NCI-H1417 (cell line): Measurements from ENCODE around the gene IER2.

ENCODE experiments used
- DNase-seq, 3 experiments: peaks; one replicate each; lab custom pipeline; 2025; lab: John Stamatoyannopoulos, UW

The IER2 gene

DNA sequence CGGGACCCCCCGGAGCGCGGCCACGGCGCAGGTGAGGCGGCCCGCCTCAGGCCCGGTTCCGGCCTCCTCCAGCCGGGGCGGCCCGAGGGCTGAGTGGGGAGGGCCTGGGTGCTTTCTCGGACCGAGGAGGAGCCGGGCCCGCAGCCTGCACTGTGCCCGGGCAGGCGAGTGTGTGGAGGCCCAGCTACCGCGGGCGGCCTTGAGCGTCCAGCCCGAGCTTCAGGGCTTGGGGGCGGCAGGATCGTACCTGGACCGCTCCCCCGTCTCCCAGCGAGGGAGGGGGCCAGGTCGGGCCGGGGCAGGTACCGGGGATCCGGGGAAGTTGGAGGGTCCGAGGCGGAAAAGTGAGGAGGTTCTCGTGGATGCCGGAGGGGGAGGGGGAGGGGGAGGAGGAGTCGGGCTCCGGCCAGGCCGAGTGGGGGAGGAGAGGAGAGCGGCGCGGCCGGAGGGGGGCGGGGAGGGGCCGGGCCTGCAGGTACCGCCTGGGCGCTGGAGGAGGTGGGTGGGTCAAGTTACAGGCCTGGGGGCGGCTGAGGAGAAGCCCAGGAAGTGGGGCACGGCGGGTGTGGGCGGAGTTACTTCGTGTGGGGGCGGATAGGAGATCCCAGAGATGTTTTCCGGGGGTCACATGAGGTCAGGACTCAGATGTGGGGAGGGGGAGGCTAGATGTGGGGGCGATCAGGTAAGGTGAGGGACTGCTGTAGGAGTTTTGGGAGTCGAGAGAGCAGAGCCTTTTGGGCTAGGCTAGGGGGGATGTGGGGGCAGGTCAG, 31.6 kb upstream of the IER2 start:
- DNase-seq, result peak; percentile 7 to 68 (median 59)

DNA sequence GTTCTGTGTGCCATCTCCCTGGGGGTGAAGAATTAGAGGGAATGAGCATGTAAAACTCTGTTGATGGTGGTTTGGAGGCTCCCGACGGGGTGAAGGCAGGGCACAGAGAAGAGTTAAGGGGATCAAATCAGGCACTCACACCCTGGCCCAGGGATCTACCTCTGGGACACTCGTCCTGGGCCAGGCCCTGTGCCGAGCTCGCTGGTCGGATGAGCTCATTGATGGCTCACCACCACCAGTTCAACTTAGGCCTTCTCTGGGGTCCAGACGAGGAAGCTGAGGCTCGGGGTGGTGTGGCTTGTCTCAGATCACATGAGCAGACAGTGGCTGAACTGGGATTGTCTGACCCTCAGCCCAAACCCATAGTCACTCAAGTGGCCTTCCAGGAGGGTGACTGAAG, 30.6 kb upstream of the IER2 start:
- DNase-seq, result no peak

DNA sequence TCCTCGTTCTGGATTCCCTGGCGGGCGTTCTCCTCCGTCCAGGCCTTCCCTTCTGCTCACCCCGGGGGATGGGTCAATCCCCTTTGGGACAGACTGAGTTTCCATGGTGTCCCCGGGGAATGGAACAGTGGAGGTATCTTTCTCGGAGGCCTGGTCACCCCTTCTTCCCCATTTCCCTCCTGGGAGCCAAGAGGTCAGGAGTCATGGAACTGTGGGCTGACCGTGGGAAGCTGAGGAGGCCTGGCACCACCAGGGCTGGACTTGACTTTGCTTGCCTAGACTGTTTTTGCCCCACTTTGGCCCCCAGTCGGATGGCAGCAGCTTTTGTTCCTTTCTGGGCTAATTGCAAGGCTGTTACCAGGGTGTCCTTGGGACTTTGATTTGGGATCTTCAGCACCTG, 30.2 kb upstream of the IER2 start:
- DNase-seq, result no peak

DNA sequence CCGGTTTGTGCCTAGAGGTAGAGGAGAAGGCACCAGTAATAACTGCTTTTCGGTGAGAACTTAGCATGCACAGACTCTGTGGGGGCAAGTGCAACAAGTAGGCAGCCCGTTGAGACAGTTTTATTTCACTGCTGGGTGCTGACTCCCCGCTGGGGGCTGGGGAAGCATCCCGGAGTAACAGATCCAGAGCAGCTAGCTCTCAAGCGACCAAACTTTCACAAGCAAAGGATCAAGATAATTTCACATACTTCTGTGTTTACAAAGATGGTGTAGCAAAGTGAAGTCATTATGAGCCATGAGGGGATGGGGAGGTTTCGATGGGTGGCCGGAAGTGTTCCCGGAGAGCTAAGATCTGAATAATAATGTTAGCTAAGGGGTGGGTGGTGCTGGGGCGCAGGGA, 29.4 kb upstream of the IER2 start:
- no peak for DNase-seq

DNA sequence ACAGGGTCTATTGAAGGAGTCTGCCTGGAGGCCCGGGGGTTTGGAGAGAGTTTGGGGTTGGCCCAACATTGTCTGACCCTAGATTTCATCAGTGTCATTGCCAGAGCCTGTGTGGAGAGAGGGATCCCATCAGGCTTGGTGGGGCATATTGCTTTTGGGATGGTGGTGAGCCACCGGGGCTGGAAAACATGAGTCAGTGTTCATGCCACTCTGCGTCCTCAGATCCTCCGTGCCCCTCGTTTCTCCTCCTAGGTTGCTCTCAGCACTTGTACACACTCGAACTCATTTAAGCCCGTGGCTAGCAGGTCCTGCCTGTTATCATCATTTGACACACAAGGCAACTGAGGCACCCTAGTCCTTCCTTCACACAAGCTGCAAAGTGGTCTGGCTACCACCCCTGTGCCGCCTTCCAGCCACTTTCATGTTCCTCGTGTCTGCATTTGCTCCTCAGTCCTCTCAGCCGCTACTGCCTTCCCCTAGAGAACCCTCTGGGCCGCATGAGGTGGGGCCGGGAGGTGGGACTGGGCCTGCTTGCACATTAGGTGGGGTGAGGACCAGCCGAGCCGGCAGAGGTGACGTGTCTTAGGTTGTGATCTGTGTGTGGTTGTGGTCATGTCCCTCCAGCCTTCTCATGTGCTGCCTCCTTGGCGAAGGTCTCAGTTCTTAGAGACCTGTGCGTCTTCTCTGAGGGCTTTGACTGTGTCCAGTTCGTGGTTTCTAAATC, 28.5 kb upstream of the IER2 start:
- DNase-seq, result no peak

DNA sequence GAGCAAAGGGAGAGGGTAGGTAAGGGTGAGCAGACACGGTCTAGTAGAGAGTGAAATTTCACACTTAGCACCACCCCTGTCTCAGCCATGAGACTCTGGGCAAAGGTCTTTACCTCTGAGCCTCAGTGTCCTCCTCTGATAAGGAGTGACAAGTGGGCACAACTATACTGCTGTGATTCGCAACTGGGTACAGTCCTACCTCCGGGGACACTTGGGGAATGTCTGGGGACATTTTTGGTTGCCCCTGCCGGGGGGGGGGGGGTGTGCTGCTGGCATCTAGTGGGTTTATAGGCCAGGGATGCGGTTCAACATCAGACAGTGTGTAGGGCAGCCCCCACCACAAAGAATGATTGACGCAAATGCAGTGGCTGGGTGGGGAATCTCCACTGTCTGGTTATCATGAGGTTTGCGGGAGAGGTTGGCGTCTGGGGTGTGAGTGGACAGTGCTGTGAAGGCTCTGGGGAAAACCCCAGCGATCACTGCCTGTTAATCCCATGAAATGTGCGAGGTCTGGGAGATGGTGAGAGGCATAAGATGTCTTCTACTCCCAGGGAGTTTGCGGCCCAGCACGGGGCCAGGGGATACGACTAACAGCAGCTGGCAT, 27.8 kb upstream of the IER2 start:
- no peak for DNase-seq

DNA sequence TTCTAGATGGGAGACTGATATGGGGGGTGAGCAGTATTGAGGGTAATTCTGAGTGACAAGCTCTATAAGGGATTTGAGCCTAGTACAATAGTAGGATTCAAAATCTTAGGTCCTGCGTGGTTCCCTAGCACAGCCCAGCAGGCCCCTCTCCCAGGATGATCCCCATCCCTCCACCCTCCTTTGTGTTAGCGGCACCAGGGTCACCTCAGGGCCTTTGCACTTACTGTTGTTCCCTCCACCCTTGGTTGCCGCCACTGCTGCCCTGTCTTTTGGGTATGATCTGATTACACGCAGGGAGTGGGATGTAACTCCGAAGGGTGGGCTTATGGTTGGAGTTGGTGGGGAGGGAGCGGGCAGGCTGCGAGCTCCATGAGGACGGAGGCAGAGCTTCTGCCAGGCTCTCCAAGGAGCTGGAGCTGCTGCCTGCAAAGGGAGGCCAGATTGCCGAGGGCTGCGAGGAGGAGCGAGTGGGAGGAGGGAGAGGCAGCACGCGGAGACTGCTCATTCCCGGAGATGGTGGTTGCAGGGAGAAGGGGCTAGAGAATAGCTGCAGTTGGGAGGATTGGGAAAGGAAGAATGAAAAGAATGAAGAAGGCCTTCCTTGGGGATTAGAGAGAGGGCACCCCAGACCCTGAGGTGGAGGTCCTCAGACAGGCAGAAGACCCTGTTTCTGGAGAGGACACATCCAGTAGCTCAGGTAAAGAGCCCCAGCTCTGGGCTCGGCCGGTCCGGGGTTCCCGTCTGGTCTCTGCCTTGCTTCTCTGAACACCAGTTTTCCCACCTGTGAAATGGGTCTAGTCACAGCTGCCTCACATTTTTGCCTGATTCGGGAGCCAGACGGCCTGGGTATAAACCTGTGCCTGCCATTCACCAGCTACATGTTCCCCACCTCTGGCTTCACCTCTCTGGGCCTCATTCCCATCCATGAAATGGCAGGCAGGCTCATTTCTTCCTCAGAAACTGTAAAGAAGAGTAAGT, 26.9 kb upstream of the IER2 start:
- DNase-seq, result no peak

DNA sequence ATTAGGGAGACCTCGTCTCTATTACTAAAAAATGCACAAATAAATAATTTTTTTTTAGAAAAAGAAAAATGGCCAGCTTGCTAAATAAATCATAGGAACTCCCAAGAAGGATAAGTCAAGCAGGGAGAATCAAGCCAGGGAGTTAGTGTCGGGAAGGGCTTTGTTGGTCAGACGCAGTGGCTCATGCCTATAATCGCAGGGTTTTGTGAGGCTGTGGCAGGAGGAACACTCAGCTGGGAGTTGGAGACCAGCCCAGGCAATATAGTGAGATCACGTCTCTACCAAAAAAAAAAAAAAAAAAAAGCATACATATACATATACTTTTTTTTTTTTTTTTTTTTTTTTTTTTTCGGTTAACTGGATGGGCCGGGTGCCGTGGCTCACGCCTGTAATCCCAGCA, 23.2 kb upstream of the IER2 start:
- DNase-seq, result no peak

DNA sequence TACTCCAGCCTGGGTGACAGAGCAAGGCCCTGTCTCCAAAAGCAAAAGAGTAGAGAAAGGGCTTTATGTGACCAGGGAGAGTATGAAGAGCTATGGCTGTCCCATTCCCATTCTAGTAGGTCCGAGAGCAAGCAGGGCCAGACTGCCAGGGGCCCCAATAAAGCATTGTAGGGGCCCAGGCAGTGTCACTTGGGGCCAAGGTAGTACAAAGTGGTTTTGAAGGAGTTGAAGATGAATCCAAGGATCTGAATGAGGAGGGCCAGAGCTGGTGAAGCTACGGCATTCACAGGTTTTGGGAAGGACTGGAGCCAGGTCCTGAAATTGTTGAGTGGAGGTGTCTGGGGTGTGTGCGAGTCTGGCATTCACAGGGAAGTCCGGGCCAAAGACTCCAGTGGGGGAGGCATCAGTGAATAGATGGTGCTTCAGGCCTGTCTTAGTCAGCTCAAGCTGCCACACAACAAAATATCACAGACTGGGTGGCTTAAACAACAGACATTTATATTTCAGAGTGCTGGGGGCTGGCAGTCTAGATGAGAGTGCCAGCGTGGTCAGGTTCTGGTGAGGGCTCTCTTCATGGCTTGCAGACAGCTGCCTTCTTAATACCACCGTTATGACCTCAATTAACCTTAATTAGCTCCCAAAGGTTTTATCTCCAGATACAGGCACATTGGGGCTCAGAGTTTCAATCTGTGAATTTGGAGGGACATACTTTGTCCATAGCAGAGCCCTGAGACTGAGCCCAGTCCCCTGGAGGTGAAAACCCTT, 22.2 kb upstream of the IER2 start:
- DNase-seq, result no peak

DNA sequence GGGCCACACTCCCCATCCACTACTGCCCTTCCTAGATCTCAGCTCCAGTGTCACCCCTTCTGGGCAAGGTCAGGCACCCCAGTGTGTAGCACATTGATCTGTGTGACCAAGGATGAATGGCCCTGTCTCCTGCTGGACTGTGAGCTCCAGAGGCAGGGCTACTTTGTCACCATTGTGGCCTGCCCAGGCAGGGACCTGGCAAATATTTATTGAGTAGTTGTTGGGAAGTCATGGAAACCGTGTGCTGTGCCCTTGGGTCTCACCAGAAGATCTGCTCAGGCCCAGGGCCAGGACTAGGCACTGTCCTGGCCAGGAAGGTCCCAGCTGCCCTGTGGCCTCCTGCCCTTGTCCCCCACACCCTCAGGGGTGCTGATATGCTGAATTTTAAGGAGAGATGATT, 21.6 kb upstream of the IER2 start:
- no peak for DNase-seq

DNA sequence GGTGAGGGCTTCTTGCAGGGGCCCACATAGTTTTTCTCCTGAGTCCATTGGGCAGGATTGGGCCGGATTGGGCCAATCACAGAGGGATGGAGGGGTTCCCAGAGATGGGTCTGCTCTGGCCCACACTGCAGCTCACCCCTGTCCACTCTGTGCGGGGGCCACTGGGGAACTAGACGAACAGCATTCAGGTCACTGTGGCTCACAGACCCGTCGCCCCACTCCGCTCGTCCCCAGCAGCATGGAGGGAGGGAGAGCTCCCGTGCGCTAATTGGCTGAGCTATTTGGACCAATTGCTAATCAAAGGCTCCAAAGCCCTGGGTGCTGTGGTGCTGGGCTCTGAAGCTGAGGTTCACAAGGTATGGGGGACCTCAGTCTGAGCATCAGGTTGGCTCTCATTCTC, 20.8 kb upstream of the IER2 start:
- DNase-seq, result no peak

DNA sequence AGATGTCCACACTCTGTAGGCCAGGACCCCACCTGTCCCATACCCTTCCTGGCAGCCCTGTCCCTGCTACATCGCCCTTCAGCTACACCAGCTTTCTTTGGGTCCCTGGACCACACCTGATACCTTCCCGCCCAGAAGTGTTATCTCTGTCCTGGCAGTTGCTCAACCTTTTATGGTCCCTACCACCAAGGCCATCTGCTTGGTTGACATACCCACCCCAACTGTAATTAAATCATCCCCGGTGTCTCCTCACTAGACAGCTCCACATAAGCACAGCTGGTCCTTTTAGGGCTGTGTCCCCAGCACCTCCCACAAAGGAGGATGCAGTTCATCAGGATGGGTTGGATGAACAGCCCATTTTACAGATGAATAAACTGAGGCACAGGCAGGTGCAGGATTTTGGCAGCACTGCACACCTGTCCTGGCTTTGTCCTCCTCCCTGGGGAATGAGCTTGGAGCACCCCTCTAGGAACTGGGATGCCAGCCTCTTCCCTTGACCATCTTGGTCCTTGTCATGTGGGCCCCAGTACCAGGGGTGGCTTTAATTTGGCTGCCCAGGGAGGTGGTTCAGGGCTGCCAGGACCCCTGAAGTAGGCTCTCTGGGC, 19.2 kb upstream of the IER2 start:
- DNase-seq, result no peak

DNA sequence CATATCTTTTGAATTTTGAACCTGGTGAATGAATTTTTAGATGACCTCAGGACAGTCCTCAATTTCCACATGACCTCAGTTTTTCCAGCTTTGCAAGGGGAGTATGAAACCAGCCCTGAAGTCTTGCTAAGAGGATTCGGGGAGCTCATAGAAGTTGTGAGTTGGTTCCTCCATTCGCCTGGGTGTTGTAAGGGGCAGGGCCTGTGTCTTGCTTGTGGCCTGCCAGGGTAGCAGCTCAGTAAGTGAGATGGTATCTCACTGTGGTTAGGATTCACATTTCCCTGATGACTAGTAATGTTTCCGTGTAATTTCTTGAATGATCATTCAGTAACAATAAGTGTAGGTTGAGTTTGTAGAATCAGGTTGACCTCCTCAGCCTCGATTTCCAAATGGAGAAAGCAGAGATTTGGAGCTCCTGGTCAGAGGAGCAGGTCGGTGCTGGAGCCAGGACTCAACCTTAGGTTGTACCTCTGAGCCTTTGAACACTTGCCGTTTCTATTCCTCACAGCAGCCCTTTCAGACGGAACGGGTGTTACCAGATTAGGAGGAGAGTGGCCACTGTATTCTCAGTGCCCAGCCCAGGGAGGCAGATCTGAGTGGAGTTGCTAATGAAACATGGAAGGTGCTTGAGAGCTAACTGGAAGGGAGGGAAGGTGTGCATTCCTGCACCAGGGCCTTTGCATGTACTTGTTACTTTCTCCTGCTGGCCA, 17.6 kb upstream of the IER2 start:
- DNase-seq, result no peak

DNA sequence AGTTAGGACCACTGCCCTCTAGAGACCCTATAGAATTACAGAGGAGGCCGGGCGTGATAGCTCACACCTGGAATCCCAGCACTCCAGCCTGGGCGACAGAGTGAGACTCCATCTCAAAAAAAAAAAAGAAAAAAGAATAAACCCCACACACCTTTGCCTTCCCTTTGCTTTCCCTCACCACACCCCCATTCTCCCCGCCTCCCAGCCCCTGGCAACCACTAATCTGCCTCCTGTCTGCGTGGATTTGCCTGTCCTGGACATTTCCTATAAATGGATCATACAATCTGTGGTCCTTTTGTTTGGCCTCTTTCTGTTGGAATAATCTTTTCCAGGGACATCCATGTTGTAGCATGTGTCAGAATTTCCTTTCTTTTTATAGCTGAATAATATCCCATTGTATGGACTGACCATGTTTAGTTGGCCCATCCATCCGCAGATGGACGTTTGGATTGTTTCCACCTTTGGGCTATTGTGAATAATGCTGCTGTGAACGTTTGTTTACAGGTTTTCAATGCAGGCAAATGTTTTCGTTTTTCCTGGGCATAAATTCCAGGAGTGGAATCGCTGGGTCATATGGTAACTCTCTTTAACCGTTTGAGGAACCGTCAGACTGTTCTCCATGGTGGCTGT, 16.9 kb upstream of the IER2 start:
- DNase-seq, result no peak

DNA sequence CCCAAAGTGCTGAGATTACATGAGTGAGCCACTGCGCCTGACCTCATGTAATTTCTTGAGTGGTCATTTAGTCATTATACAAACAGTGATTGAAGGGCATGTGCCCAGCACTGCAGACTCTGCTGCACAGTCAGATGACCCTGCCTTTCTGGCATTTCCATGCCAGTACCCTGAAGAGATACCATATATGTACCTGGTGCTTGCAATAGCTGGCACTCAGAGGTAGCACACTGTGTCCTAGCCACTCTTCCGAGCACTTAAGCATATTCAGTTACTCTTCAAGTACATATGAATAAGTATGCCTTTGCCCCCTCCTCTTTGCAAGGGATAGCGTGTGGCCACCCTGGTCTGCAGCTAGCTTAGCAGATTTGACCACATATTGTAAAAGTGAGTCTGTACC, 15.6 kb upstream of the IER2 start:
- no peak for DNase-seq

DNA sequence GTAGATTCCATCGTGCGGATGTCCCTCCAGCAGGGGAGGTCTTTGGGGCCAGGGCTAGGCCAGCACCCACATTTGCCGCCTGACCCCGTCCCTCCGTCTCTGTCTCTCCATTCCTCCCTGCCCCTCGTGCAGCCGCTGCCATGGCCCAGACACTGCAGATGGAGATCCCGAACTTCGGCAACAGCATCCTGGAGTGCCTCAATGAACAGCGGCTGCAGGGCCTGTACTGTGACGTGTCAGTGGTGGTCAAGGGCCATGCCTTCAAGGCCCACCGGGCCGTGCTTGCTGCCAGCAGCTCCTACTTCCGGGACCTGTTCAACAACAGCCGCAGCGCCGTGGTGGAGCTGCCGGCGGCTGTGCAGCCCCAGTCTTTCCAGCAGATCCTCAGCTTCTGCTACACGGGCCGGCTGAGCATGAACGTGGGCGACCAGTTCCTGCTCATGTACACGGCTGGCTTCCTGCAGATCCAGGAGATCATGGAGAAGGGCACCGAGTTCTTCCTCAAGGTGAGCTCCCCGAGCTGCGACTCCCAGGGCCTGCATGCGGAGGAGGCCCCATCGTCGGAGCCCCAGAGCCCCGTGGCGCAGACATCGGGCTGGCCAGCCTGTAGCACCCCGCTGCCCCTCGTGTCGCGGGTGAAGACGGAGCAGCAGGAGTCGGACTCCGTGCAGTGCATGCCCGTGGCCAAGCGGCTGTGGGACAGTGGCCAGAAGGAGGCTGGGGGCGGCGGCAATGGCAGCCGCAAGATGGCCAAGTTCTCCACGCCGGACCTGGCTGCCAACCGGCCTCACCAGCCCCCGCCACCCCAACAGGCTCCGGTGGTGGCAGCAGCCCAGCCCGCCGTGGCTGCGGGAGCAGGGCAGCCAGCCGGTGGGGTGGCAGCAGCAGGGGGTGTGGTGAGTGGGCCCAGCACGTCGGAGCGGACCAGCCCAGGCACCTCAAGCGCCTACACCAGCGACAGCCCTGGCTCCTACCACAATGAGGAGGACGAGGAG, 14.8 kb upstream of the IER2 start:
- DNase-seq, result no peak

DNA sequence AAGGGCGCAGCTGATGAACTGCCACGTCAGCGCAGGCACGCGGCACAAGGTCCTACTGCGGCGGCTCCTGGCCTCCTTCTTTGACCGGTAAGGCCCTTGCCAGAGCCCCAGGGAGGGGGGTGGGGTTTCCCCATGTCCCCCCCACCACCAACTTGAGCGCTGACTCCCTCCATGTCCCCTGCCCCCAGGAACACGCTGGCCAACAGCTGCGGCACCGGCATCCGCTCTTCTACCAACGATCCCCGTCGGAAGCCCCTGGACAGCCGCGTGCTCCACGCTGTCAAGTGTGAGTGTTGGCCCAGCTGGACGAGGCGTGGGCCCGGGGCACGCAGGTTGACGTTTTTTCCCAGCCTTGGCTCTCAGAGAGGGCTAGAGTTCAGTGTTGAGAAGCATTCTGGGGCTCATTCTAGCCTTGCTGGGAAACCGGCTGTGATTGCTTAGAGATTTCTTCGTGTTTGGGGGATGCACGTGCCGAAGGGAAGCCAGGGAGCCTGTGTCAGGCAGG, 12.9 kb upstream of the IER2 start:
- no peak for DNase-seq

DNA sequence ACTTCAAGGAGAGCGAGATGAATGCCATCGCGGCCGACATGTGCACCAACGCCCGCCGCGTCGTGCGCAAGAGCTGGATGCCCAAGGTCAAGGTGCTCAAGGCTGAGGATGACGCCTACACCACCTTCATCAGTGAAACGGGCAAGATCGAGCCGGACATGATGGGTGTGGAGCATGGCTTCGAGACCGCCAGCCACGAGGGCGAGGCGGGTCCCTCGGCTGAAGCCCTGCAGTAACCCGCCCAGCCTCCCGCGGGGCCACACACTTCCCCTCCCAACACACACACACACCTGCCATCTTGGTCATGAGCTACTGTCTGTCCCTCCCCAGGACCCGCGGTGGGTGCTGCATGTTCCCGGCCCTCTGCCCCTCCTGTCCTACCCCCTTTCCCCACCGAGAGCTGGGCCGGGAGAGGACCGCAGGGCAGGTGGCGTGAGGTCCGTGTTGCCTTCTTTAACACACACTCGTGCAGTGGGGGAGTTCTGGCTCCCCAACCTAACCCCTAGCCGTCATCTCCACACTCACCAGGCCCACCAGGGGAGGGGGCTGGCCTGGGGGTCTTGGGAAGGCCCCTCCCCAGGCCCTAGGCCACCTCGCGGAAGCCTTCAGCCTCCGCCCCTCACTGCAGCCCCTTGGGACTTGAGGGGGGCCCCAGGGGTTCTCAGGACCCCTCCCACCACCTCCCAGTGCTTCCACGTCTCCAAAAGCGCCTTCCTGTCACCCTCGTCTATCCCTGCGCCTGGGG, 11.9 kb upstream of the IER2 start:
- DNase-seq, result no peak
